NCI-H2196 treated with DMSO at 0.1 percent for 48 hours (cell line): ENCODE data around the gene CSF1R.

Experiments used
- DNase-seq: peaks from one replicate; lab custom pipeline; 2025; ENCODE audit not compliant: unreplicated experiment; lab: John Stamatoyannopoulos, UW

The CSF1R gene

GRCh38 chr5:150120617-150121447 is 34.5 kb upstream of the CSF1R start:
- no peak for DNase-seq

- no peak for DNase-seq
Observed at GRCh38 chr5:150120062-150120441, 33.7 kb upstream of the CSF1R start.

- DNase-seq, result no peak
Observed at GRCh38 chr5:150119421-150120061, 33.2 kb upstream of the CSF1R start.

GRCh38 chr5:150118561-150119229 is 32.3 kb upstream of the CSF1R start:
- DNase-seq, result no peak

GRCh38 chr5:150117945-150118560 is 31.7 kb upstream of the CSF1R start:
- DNase-seq, result no peak

- no peak for DNase-seq
Observed at GRCh38 chr5:150116667-150117400, 30.5 kb upstream of the CSF1R start.

GRCh38 chr5:150114773-150115408 is 28.5 kb upstream of the CSF1R start:
- DNase-seq, result no peak

GRCh38 chr5:150114102-150114641 is 27.8 kb upstream of the CSF1R start:
- no peak for DNase-seq

GRCh38 chr5:150113047-150113744 is 26.8 kb upstream of the CSF1R start:
- DNase-seq, result no peak

GRCh38 chr5:150112201-150113046 is 26.1 kb upstream of the CSF1R start:
- no peak for DNase-seq

- no peak for DNase-seq
Observed at GRCh38 chr5:150111122-150111521, 24.8 kb upstream of the CSF1R start.

- no peak for DNase-seq
Observed at GRCh38 chr5:150109921-150110320, 23.6 kb upstream of the CSF1R start.

- DNase-seq, result no peak
Observed at GRCh38 chr5:150108711-150109514, 22.6 kb upstream of the CSF1R start.

- no peak for DNase-seq
Observed at GRCh38 chr5:150107909-150108447, 21.6 kb upstream of the CSF1R start.

GRCh38 chr5:150106674-150107426 is 20.5 kb upstream of the CSF1R start:
- DNase-seq, result peak; percentile 76

GRCh38 chr5:150105928-150106615 is 19.7 kb upstream of the CSF1R start:
- DNase-seq, result no peak
